BLaER1 (cell line): ENCODE results near the gene ARF6.
"Not testable (repeated sequence)": the region's sequence is repeated elsewhere in the genome, so short reads cannot be mapped to it uniquely, and the experiment has no call there.

Experiments
- H3K27ac ChIP-seq: shearing (Covaris generic); formaldehyde crosslinking; 2 replicates; pipeline ENCODE4 v1.8.1; 2022
- H3K27me3 ChIP-seq: shearing (Covaris generic); formaldehyde crosslinking; 2 replicates; pipeline ENCODE4 v1.8.1; 2022
- H3K36me3 ChIP-seq: shearing (Covaris generic); formaldehyde crosslinking; 2 replicates; pipeline ENCODE4 v1.8.1; 2022
- H3K4me1 ChIP-seq: shearing (Covaris generic); formaldehyde crosslinking; 2 replicates; pipeline ENCODE4 v1.8.1; 2022
- H3K4me2 ChIP-seq: shearing (Covaris generic); formaldehyde crosslinking; 2 replicates; pipeline ENCODE4 v1.8.1; 2022
- H3K4me3 ChIP-seq: shearing (Covaris generic); formaldehyde crosslinking; 2 replicates; pipeline ENCODE4 v1.8.1; 2022
- H3K9ac ChIP-seq: shearing (Covaris generic); formaldehyde crosslinking; 2 replicates; pipeline ENCODE4 v1.8.1; 2022
- H3K9me3 ChIP-seq: shearing (Covaris generic); formaldehyde crosslinking; 2 replicates; pipeline ENCODE4 v1.8.1; 2022
- H4K20me1 ChIP-seq: shearing (Covaris generic); formaldehyde crosslinking; 2 replicates; pipeline ENCODE4 v1.8.1; 2022
- Cebpa-rat ChIP-seq: shearing (Covaris generic); IDR thresholded peaks from 2 replicates; pipeline ENCODE4 v1.8.1; 2022

Gene ARF6

GRCh38 chr14:49923442-49923841, 30.6 kb downstream of the ARF6 start:
- H3K4me3 ChIP-seq = no peak overlapping the region
- no peaks in the 10 kb centered on the region for H3K36me3 ChIP-seq
- no peak for TF ChIP-seq Cebpa-rat
- H3K4me1 ChIP-seq = 0 out of 2 replicates have a peak, but pooled peaks cover 5% of the 10 kb centered on the region
- H3K9me3 ChIP-seq = no peaks in the 10 kb centered on the region
- H3K9ac ChIP-seq = no peak overlapping the region
- H3K27me3 ChIP-seq = no peaks in the 10 kb centered on the region
- H3K4me2 ChIP-seq = no peak overlapping the region
- H3K27ac ChIP-seq = no peak overlapping the region
- H4K20me1 ChIP-seq = no peaks in the 10 kb centered on the region

- H4K20me1 ChIP-seq = no peaks in the 10 kb centered on the region
- H3K27me3 ChIP-seq = no peaks in the 10 kb centered on the region
- H3K4me2 ChIP-seq = no peak overlapping the region
- H3K9me3 ChIP-seq = no peaks in the 10 kb centered on the region
- no peak overlapping the region for H3K9ac ChIP-seq
- 0 out of 2 replicates have a peak, but pooled peaks cover 5% of the 10 kb centered on the region for H3K4me1 ChIP-seq
- H3K36me3 ChIP-seq = no peaks in the 10 kb centered on the region
- H3K27ac ChIP-seq = no peak overlapping the region
- no peak overlapping the region for H3K4me3 ChIP-seq
- TF ChIP-seq Cebpa-rat = no peak
These were observed 31.0 kb downstream of the ARF6 start for GRCh38 chr14:49923881-49924280.

DNA sequence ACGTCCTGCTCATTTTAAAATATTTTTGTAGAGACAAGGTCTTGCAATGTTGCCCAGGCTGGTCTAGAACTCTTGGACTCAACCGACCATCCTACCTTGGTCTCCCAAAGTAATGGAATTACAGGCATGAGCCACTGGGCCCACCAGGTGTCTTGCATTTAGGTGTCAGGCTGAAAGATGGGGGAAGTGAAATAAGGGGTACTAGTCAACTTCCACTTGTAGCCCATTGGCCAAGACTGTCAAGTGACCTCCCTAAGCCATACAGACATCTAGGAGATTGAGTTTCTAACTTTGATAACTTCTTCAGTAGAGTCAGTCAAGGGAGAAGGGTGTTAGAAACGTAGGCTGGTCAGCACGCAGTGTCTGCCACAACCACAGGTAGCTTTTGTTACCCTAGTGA, 32.0 kb downstream of the ARF6 start:
- Histone ChIP-seq H3K36me3 (no peaks in the 10 kb centered on the region), H3K4me1 (0 out of 2 replicates have a peak, but pooled peaks cover 5% of the 10 kb centered on the region), H4K20me1 (no peaks in the 10 kb centered on the region), H3K4me2 (no peak overlapping the region), H3K4me3 (no peak overlapping the region), H3K9ac (no peak overlapping the region), H3K27ac (no peak overlapping the region), H3K9me3 (no peaks in the 10 kb centered on the region), H3K27me3 (no peaks in the 10 kb centered on the region)
- TF ChIP-seq Cebpa-rat = no peak

- Histone ChIP-seq H3K27me3 (no peaks in the 10 kb centered on the region), H3K4me2 (no peak overlapping the region), H4K20me1 (no peaks in the 10 kb centered on the region), H3K4me1 (peaks cover 8% of the 10 kb centered on the region; the same call in 1 of the 2 replicates), H3K9ac (no peak overlapping the region), H3K4me3 (no peak overlapping the region), H3K9me3 (no peaks in the 10 kb centered on the region), H3K27ac (no peak overlapping the region), H3K36me3 (no peaks in the 10 kb centered on the region)
- no peak for TF ChIP-seq Cebpa-rat
These were observed 33.9 kb downstream of the ARF6 start for GRCh38 chr14:49926803-49927202.

- H3K9ac ChIP-seq = no peak overlapping the region
- H3K4me2 ChIP-seq = no peak overlapping the region
- no peak overlapping the region for H3K27ac ChIP-seq
- H3K27me3 ChIP-seq = no peaks in the 10 kb centered on the region
- H3K36me3 ChIP-seq = no peaks in the 10 kb centered on the region
- H4K20me1 ChIP-seq = no peaks in the 10 kb centered on the region
- no peak for TF ChIP-seq Cebpa-rat
- peaks cover 8% of the 10 kb centered on the region; the same call in 1 of the 2 replicates for H3K4me1 ChIP-seq
- H3K4me3 ChIP-seq = no peak overlapping the region
- H3K9me3 ChIP-seq = no peaks in the 10 kb centered on the region
These were observed 35.1 kb downstream of the ARF6 start for GRCh38 chr14:49928015-49928414.

DNA sequence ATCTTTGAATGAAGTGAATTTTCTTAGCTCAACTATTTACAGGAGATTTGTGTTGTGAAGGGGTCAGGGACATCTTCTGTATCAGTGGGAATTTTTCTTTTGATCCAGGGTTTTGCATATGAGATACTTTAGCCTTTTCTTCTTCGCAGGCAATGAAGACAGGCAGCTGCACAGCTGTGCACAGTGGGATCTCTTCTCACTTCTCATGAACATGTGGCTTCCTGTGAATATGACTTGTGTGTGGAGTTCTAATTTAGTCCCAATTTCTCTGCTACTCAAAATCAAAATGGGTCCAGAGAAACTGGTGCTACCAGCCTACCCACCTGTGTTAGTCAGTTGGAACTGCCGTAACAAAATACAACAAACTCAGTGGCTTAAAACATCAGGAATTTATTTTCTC, 37.8 kb downstream of the ARF6 start:
- no peaks in the 10 kb centered on the region for H3K27me3 ChIP-seq
- no peak overlapping the region for H3K9ac ChIP-seq
- H3K4me1 ChIP-seq = peaks cover 8% of the 10 kb centered on the region; the same call in 1 of the 2 replicates
- H3K9me3 ChIP-seq = no peaks in the 10 kb centered on the region
- no peak overlapping the region for H3K4me3 ChIP-seq
- H3K27ac ChIP-seq = no peak overlapping the region
- H3K36me3 ChIP-seq = no peaks in the 10 kb centered on the region
- no peak for TF ChIP-seq Cebpa-rat
- H3K4me2 ChIP-seq = no peak overlapping the region
- no peaks in the 10 kb centered on the region for H4K20me1 ChIP-seq

DNA sequence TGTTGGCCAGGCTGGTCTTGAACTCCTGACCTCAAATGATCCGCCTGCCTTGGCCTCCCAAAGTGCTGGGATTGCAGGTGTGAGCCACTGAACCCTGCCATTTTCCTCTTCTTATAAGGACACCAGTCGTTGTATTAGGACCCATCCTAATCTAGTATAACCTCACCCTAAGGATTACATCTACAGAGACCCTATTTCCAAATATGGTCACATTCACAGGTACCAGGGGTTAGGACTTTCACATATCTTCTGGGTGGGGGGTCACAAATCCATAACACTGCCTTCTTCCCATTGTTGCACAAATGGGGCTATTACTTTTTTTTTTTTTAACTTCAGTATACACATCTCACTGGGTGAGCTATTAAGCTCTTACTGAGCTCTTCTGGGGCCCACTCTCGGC, 38.6 kb downstream of the ARF6 start:
- no peak overlapping the region for H3K27ac ChIP-seq
- peaks cover 6% of the 10 kb centered on the region; the same call in 1 of the 2 replicates for H3K9me3 ChIP-seq
- no peaks in the 10 kb centered on the region for H4K20me1 ChIP-seq
- H3K4me1 ChIP-seq = peaks cover 8% of the 10 kb centered on the region; the same call in 1 of the 2 replicates
- no peak for TF ChIP-seq Cebpa-rat
- H3K4me2 ChIP-seq = no peak overlapping the region
- H3K9ac ChIP-seq = no peak overlapping the region
- no peaks in the 10 kb centered on the region for H3K27me3 ChIP-seq
- no peaks in the 10 kb centered on the region for H3K36me3 ChIP-seq
- H3K4me3 ChIP-seq = no peak overlapping the region

- peaks cover 8% of the 10 kb centered on the region; the same call in 1 of the 2 replicates for H3K4me1 ChIP-seq
- no peak overlapping the region for H3K27ac ChIP-seq
- H3K9ac ChIP-seq = no peak overlapping the region
- H3K4me2 ChIP-seq = no peak overlapping the region
- no peak for TF ChIP-seq Cebpa-rat
- H3K27me3 ChIP-seq = no peaks in the 10 kb centered on the region
- H4K20me1 ChIP-seq = no peaks in the 10 kb centered on the region
- no peak overlapping the region for H3K4me3 ChIP-seq
- peaks cover 22% of the 10 kb centered on the region for H3K9me3 ChIP-seq
- no peaks in the 10 kb centered on the region for H3K36me3 ChIP-seq
These were observed 40.2 kb downstream of the ARF6 start for GRCh38 chr14:49933128-49933527.

DNA sequence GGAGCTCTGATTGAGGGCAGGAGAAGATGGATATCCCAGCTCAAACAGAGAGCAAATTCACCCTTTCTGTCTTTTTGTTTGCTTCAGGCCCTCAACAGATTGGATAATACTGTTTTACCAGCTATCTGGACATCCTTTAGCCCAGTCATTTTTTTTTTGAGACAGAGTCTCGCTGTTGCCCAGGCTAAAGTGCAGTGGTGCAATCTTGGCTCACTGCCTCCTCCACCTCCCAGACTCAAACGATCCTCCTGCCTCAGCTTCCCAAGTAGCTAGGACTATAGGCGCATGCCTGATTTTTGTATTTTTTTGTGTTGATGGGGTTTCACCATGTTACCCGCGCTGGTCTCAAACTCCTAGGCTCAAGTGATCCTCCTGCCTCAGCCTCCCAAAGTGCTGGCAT, 40.8 kb downstream of the ARF6 start:
- no peak overlapping the region for H3K9ac ChIP-seq
- H3K36me3 ChIP-seq = no peaks in the 10 kb centered on the region
- no peak overlapping the region for H3K4me3 ChIP-seq
- no peak overlapping the region for H3K27ac ChIP-seq
- peaks cover 8% of the 10 kb centered on the region; the same call in 1 of the 2 replicates for H3K4me1 ChIP-seq
- TF ChIP-seq Cebpa-rat = no peak
- H3K9me3 ChIP-seq = peaks cover 28% of the 10 kb centered on the region
- no peaks in the 10 kb centered on the region for H4K20me1 ChIP-seq
- H3K4me2 ChIP-seq = no peak overlapping the region
- no peaks in the 10 kb centered on the region for H3K27me3 ChIP-seq

- Histone ChIP-seq H3K27ac (no peak overlapping the region), H3K4me3 (no peak overlapping the region)
- TF ChIP-seq Cebpa-rat = no peak
These were observed 41.8 kb downstream of the ARF6 start for GRCh38 chr14:49934646-49935045.

DNA sequence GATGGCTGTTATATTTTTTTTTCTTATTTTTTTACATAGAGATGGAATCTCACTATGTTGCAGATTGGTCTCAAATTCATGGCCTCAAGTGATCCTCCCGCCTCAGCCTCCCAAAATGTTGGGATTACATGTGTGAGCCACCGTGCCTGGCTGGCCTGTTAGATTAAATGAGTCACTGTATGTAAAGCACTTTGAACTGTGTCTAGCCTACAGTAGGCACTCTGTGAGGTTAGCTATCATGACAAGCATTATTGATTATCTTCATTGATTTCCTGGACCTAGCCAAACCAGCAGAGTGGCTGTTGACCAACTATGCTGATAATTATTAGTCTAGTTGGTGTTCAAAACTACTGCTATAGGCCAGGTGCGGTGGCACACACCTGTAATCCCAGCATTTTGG, 42.6 kb downstream of the ARF6 start:
- Histone ChIP-seq H3K9ac (no peak overlapping the region), H3K9me3 (peaks cover 38% of the 10 kb centered on the region), H3K4me3 (no peak overlapping the region), H3K27me3 (no peaks in the 10 kb centered on the region), H3K4me2 (no peak overlapping the region), H3K4me1 (peaks cover 15% of the 10 kb centered on the region), H3K27ac (no peak overlapping the region), H3K36me3 (no peaks in the 10 kb centered on the region), H4K20me1 (no peaks in the 10 kb centered on the region)
- no peak for TF ChIP-seq Cebpa-rat

More at GRCh38 chr14:49934646-49935045, 41.8 kb downstream of the ARF6 start:
- no peak overlapping the region for H3K4me2 ChIP-seq
- no peaks in the 10 kb centered on the region for H3K27me3 ChIP-seq
- H3K36me3 ChIP-seq = no peaks in the 10 kb centered on the region
- H3K4me1 ChIP-seq = peaks cover 9% of the 10 kb centered on the region; the same call in 1 of the 2 replicates
- no peaks in the 10 kb centered on the region for H4K20me1 ChIP-seq
- H3K9ac ChIP-seq = no peak overlapping the region
- H3K9me3 ChIP-seq = peaks cover 37% of the 10 kb centered on the region

DNA sequence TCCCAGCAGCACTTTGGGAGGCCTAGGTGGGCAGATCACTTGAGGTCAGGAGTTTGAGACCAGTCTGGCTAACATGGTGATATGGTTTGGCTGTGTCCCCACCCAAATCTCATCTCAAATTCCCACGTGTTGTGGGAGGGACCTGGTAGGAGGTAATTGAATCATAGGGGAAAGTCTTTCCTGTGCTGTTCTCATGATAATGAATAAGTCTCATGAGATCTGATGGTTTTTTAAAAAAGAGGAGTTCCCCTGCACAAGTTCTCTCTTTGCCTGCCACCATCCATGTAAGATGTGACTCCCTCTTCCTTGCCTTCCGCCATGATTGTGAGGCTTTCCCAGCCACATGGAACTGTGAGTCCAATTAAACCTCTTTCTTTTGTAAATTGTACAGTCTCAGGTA, 43.4 kb downstream of the ARF6 start:
- H3K4me2 ChIP-seq, H3K27ac ChIP-seq, H4K20me1 ChIP-seq, H3K27me3 ChIP-seq, H3K36me3 ChIP-seq, H3K4me3 ChIP-seq, H3K9ac ChIP-seq: not testable (repeated sequence)
- peaks cover 38% of the 10 kb centered on the region for H3K9me3 ChIP-seq
- H3K4me1 ChIP-seq = peaks cover 16% of the 10 kb centered on the region

DNA sequence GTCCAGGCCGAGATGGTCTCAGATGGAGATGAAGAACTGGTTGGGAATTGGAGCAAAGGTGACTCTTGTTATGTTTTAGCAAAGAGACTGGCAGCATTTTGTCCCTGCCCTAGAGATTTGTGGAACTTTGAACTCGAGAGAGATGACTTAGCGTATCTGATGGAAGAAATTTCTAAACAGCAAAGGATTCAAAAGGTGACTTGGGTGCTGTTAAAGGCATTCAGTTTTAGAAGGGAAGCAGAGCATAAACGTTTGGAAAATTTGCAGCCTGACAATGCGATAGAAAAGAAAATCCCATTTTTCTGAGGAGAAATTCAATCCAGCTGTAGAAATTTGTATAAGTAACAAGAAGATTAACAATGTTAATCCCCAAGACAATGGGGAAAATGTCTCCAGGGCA, 44.0 kb downstream of the ARF6 start:
- peaks cover 22% of the 10 kb centered on the region for H3K4me1 ChIP-seq
- H3K9ac ChIP-seq, H3K27ac ChIP-seq, H3K4me2 ChIP-seq, H3K36me3 ChIP-seq, H4K20me1 ChIP-seq, H3K4me3 ChIP-seq, H3K27me3 ChIP-seq: not testable (repeated sequence)
- peaks cover 39% of the 10 kb centered on the region for H3K9me3 ChIP-seq

DNA sequence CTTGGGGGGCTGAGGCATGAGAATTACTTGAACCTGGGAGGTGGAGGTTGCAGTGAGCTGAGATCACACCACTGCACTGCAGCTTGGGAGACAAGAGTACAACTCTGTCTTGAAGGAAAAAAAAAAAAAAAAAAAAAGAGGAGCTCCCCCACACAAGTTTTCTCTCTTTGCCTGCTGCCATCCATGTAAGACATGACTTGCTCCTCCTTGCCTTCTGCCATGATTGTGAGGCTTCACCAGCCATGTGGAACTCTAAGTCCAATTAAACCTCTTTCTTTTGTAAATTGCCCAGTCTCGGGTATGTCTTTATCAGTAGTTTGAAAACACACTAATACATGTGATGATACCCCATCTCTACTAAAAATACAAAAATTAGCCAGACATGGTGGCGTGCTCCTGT, 46.3 kb downstream of the ARF6 start:
- peaks cover 22% of the 10 kb centered on the region for H3K4me1 ChIP-seq
- H3K27ac ChIP-seq, H3K36me3 ChIP-seq, H3K9ac ChIP-seq, H3K4me3 ChIP-seq, H4K20me1 ChIP-seq, H3K27me3 ChIP-seq, H3K4me2 ChIP-seq: not testable (repeated sequence)
- peaks cover 56% of the 10 kb centered on the region for H3K9me3 ChIP-seq
